H1 (cell line): Measurements from ENCODE around the gene MEN1. TPM values are rescaled to one million over a fixed set of nuclear protein-coding genes. Genes with fewer than 3 reads are reported as not detected.

Experiments
- BACH1 ChIP-seq: IDR thresholded peaks from 2 replicates; pipeline ENCODE4 v1.6.1; 2012; ENCODE audit warnings: low read length, improper control_type of control experiment
- CBX8 ChIP-seq: fragments of 300-800, 300-1000 bp; sonication (generic); IDR thresholded peaks from 2 replicates; pipeline ENCODE4 v1.7.1; 2016; ENCODE audit warnings: low read depth, low read length, borderline replicate concordance
- CHD7 ChIP-seq: fragments of 300-600 bp; sonication (generic); IDR thresholded peaks from 2 replicates; pipeline ENCODE4 v1.7.1; 2012; ENCODE audit warnings: low read length, moderate library complexity, mild to moderate bottlenecking, inconsistent platforms; ENCODE audit not compliant: insufficient replicate concordance
- CTBP2 ChIP-seq: IDR thresholded peaks from 2 replicates; pipeline ENCODE4 v1.7.0; 2011; ENCODE audit warnings: borderline replicate concordance, mild to moderate bottlenecking, moderate library complexity, mixed read lengths, low read length; ENCODE audit not compliant: insufficient read depth, insufficient read length
- HDAC6 ChIP-seq: IDR thresholded peaks from one replicate; pipeline ENCODE4 v1.7.1; 2012; ENCODE audit warnings: low read depth, mild to moderate bottlenecking, inconsistent platforms, low read length, moderate library complexity
- RFX5 ChIP-seq: IDR thresholded peaks from 2 replicates; pipeline ENCODE4 v1.6.1; 2011; ENCODE audit warnings: low read depth, low read length, improper control_type of control experiment, borderline replicate concordance
- SIRT6 ChIP-seq: IDR thresholded peaks from one replicate; pipeline ENCODE4 v1.7.1; 2012; ENCODE audit warnings: low read length, inconsistent platforms
- SP2 ChIP-seq: IDR thresholded peaks from 2 replicates; pipeline ENCODE4 v1.6.1; 2012; ENCODE audit warnings: mild to moderate bottlenecking, low read length, inconsistent platforms
- TAF7 ChIP-seq: optimal IDR thresholded peaks from 2 replicates; pipeline ENCODE3; 2011; ENCODE audit warnings: low read depth, mild to moderate bottlenecking, inconsistent platforms, low read length, moderate library complexity, borderline replicate concordance
- polyA plus RNA-seq, 7 experiments: library from polyadenylated mRNA; depleted of rRNA in 3 of 7; stranded (reverse) in 5 of 7; unstranded in 2 of 7; fragments of >200 nt in 5 of 7; fragments of 200-250 nt in 2 of 7; gene quantifications; 1 replicate in 5 of 7; 2 replicates in 1 of 7; 4 replicates in 1 of 7; pipeline versions ENCODE4 v1.2.1 to v1.2.3, GENCODE V29; 2011 to 2013; ENCODE audit warnings: missing spikeins in 2 of 7, mixed read lengths in 2 of 7
- total RNA-seq: library from RNA; stranded (reverse); fragmentation: NEBNext Ultra II Directional; extraction: Animal tissue kit (Norgen Biotek cat#: 25700); gene quantifications from 2 replicates; pipeline ENCODE4 v1.2.1, GENCODE V29; 2021

The MEN1 gene
- total and polyA plus RNA-seq, 2 of the 8 experiments (the other 6 are each of a cell fraction or from before 2014, with no cell fraction given): 47.2 to 56.3 TPM

- TF ChIP-seq SP2: 0 out of 2 replicates have a peak, but pooled peaks have one; percentile 7
- TF ChIP-seq HDAC6: no peak
- no peak for TF ChIP-seq CTBP2
- TF ChIP-seq RFX5: no peak
- no peak for TF ChIP-seq CBX8
- no peak for TF ChIP-seq SIRT6
- TF ChIP-seq CHD7: no peak
- no peak for TF ChIP-seq TAF7
- TF ChIP-seq BACH1: no peak
Measured at GRCh38 chr11:64826578-64827450, 16.5 kb upstream of the MEN1 start (continued).
